Measurements from ENCODE around the gene GLIPR2. TPM values are rescaled to one million over a fixed set of nuclear protein-coding genes. Genes with fewer than 3 reads are reported as not detected.

The GLIPR2 gene
- total and polyA plus RNA-seq, 2 of the 13 experiments (the other 11 are each of a cell fraction or from before 2014, with no cell fraction given), result 0.08 to 0.42 TPM

DNA sequence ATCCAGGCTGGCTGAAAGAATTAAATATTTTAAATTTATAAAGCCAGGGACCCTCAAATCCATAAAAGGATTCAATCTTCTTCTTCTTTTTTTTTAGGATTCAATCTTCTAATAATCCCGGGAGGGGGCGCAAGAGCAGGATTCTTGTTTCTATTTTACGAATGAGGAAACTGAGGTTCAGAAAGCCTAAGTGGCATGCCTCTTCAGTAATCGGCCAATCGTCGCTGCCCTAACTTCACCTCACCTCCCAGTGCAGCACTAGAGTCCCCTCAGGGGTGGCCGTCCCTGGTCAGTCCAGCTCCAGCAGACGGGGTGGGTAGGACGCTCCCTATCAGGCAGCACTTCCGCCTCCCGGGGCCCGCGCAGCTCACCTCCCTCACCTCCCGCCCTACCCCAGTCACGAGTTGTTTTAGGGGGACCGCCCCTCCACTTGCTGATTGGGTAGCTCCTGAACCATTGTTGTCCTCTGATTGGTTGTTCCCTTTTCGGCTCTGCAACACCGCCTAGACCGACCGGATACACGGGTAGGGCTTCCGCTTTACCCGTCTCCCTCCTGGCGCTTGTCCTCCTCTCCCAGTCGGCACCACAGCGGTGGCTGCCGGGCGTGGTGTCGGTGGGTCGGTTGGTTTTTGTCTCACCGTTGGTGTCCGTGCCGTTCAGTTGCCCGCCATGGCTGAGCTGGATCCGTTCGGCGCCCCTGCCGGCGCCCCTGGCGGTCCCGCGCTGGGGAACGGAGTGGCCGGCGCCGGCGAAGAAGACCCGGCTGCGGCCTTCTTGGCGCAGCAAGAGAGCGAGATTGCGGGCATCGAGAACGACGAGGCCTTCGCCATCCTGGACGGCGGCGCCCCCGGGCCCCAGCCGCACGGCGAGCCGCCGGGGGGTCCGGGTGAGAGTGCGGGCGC lies 54.1 kb downstream of the GLIPR2 start, which contains the start of gene CLTA (continued):
- TF ChIP-seq, protein P1, sequence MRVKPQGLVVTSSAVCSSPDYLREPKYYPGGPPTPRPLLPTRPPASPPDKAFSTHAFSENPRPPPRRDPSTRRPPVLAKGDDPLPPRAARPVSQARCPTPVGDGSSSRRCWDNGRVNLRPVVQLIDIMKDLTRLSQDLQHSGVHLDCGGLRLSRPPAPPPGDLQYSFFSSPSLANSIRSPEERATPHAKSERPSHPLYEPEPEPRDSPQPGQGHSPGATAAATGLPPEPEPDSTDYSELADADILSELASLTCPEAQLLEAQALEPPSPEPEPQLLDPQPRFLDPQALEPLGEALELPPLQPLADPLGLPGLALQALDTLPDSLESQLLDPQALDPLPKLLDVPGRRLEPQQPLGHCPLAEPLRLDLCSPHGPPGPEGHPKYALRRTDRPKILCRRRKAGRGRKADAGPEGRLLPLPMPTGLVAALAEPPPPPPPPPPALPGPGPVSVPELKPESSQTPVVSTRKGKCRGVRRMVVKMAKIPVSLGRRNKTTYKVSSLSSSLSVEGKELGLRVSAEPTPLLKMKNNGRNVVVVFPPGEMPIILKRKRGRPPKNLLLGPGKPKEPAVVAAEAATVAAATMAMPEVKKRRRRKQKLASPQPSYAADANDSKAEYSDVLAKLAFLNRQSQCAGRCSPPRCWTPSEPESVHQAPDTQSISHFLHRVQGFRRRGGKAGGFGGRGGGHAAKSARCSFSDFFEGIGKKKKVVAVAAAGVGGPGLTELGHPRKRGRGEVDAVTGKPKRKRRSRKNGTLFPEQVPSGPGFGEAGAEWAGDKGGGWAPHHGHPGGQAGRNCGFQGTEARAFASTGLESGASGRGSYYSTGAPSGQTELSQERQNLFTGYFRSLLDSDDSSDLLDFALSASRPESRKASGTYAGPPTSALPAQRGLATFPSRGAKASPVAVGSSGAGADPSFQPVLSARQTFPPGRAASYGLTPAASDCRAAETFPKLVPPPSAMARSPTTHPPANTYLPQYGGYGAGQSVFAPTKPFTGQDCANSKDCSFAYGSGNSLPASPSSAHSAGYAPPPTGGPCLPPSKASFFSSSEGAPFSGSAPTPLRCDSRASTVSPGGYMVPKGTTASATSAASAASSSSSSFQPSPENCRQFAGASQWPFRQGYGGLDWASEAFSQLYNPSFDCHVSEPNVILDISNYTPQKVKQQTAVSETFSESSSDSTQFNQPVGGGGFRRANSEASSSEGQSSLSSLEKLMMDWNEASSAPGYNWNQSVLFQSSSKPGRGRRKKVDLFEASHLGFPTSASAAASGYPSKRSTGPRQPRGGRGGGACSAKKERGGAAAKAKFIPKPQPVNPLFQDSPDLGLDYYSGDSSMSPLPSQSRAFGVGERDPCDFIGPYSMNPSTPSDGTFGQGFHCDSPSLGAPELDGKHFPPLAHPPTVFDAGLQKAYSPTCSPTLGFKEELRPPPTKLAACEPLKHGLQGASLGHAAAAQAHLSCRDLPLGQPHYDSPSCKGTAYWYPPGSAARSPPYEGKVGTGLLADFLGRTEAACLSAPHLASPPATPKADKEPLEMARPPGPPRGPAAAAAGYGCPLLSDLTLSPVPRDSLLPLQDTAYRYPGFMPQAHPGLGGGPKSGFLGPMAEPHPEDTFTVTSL (CRISPR knock-in tag; IDR thresholded peaks at IDR 0.05; ENCODE audit: borderline replicate concordance), result no peak
- TF ChIP-seq MYC (CRISPR knock-in tag; IDR thresholded peaks at IDR 0.05; ENCODE audit: borderline replicate concordance), result peak; percentile 87
- TF ChIP-seq NFE2L1 (CRISPR knock-in tag; IDR thresholded peaks at IDR 0.05; ENCODE audit: borderline replicate concordance), result 0 out of 2 replicates have a peak, but pooled peaks have one; percentile 23
- no peak for TF ChIP-seq ATAD3A (CRISPR knock-in tag; IDR thresholded peaks at IDR 0.05)
- no peak for TF ChIP-seq ZNF354B (CRISPR knock-in tag; IDR thresholded peaks at IDR 0.05)
- no peak for TF ChIP-seq ZMAT3 (CRISPR knock-in tag; conservative IDR thresholded peaks at IDR 0.05)
- TF ChIP-seq ZBTB42 (CRISPR knock-in tag; IDR thresholded peaks at IDR 0.05), result peak; percentile 66; the same call in 1 of the 2 replicates
- peak; percentile 84; the same call in 1 of the 2 replicates for TF ChIP-seq KDM5B (CRISPR knock-in tag; IDR thresholded peaks at IDR 0.05; ENCODE audit: borderline replicate concordance)
- TF ChIP-seq ZNF10 (CRISPR knock-in tag; IDR thresholded peaks at IDR 0.05; ENCODE audit: borderline replicate concordance, low read depth), result no peak
- TF ChIP-seq, protein P2, sequence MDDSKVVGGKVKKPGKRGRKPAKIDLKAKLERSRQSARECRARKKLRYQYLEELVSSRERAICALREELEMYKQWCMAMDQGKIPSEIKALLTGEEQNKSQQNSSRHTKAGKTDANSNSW (CRISPR knock-in tag; IDR thresholded peaks at IDR 0.05; ENCODE audit: borderline replicate concordance), result no peak
- TF ChIP-seq DR1 (CRISPR knock-in tag; IDR thresholded peaks at IDR 0.05), result peak; percentile 90; the same call in 1 of the 2 replicates
- peak; percentile 22; the same call in 1 of the 2 replicates for TF ChIP-seq RFXANK (CRISPR knock-in tag; IDR thresholded peaks at IDR 0.05)
- peak; percentile 53; the same call in 1 of the 2 replicates for TF ChIP-seq REPIN1 (CRISPR knock-in tag; IDR thresholded peaks at IDR 0.05; ENCODE audit: borderline replicate concordance, low read depth)
- no peak for TF ChIP-seq MIXL1 (CRISPR knock-in tag; IDR thresholded peaks at IDR 0.05)
- TF ChIP-seq FIP1L1 (IDR thresholded peaks at IDR 0.05; ENCODE audit: borderline replicate concordance, insufficient read depth, low read depth, low read length), result no peak
- TF ChIP-seq ZNF772 (CRISPR knock-in tag; IDR thresholded peaks at IDR 0.05), result peak; percentile 86; the same call in 1 of the 2 replicates
- TF ChIP-seq ZNF263 (CRISPR knock-in tag; IDR thresholded peaks at IDR 0.05), result peak; percentile 71; the same call in 1 of the 2 replicates
- peak; percentile 70 for TF ChIP-seq ZNF441 (CRISPR knock-in tag; IDR thresholded peaks at IDR 0.05; ENCODE audit: borderline replicate concordance)
- TF ChIP-seq, protein P3, sequence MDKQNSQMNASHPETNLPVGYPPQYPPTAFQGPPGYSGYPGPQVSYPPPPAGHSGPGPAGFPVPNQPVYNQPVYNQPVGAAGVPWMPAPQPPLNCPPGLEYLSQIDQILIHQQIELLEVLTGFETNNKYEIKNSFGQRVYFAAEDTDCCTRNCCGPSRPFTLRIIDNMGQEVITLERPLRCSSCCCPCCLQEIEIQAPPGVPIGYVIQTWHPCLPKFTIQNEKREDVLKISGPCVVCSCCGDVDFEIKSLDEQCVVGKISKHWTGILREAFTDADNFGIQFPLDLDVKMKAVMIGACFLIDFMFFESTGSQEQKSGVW (CRISPR knock-in tag; IDR thresholded peaks at IDR 0.05; ENCODE audit: borderline replicate concordance), result no peak
- no peak for TF ChIP-seq ZNF572 (CRISPR knock-in tag; IDR thresholded peaks at IDR 0.05)
- TF ChIP-seq, protein P4, sequence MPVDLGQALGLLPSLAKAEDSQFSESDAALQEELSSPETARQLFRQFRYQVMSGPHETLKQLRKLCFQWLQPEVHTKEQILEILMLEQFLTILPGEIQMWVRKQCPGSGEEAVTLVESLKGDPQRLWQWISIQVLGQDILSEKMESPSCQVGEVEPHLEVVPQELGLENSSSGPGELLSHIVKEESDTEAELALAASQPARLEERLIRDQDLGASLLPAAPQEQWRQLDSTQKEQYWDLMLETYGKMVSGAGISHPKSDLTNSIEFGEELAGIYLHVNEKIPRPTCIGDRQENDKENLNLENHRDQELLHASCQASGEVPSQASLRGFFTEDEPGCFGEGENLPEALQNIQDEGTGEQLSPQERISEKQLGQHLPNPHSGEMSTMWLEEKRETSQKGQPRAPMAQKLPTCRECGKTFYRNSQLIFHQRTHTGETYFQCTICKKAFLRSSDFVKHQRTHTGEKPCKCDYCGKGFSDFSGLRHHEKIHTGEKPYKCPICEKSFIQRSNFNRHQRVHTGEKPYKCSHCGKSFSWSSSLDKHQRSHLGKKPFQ (CRISPR knock-in tag; IDR thresholded peaks at IDR 0.05; ENCODE audit: insufficient replicate concordance), result no peak
